Adrenal gland (tissue), 12 donors: ENCODE measurements around the gene FCMR. TPM values are rescaled to one million over a fixed set of nuclear protein-coding genes. Genes with fewer than 3 reads are reported as not detected.

Experiments used
- DNase-seq, 7 donors: peaks; one replicate each; pipeline ENCODE4 v3.0.0-alpha.2; 2019 to 2020
- H3K27ac ChIP-seq, 5 donors: fragments of 200-600 bp; sonication (generic) in 4 of 5; 1 replicate in 3 of 5; 2 replicates in 2 of 5; pipeline versions ENCODE4 v1.5.1 to v1.8.0; 2016 to 2020; ENCODE audit warnings: mild to moderate bottlenecking in 1 of 5
- H3K27me3 ChIP-seq: fragments of 200-600 bp; 2 replicates; pipeline ENCODE4 v1.8.0; 2021
- H3K36me3 ChIP-seq, 2 donors: fragments of 200-600 bp; replicated peaks in 1 of 2; 1 replicate in 1 of 2; 2 replicates in 1 of 2; pipeline versions ENCODE4 v1.5.1 to v1.8.0; 2018 to 2022
- H3K4me1 ChIP-seq, 2 donors: fragments of 200-600 bp; replicated peaks in 1 of 2; 1 replicate in 1 of 2; 2 replicates in 1 of 2; pipeline versions ENCODE4 v1.5.1 to v1.8.0; 2018 to 2021
- H3K4me3 ChIP-seq, 4 donors: fragments of 200-600 bp; sonication (generic) in 3 of 4; one replicate each; pipeline ENCODE4 v1.5.1; 2016 to 2018
- H3K9me3 ChIP-seq, 3 donors: fragments of 200-600 bp; sonication (generic) in 1 of 3; replicated peaks in 1 of 3; 1 replicate in 2 of 3; 2 replicates in 1 of 3; pipeline versions ENCODE4 v1.5.1 to v1.8.0; 2016 to 2021
- POLR2A ChIP-seq, 2 donors: fragments of 450-650 bp; IDR thresholded peaks; one replicate each; pipeline ENCODE4 v1.6.1; 2017; ENCODE audit warnings: antibody characterized with exemption in 2 of 2, mild to moderate bottlenecking in 2 of 2, moderate library complexity in 1 of 2
- WGBS, 4 donors: extraction: QIAGEN DNeasy Blood & Tissue Kit in 2 of 4; methylation state at CpG; one replicate each; pipeline versions ENCODE4 v1.1.5 to v1.1.7; 2013 to 2017; 5-methylcytosine and 5-hydroxymethylcytosine counted together
- intact Hi-C, 2 donors: fragments of 100-400 bp; cut with DNase I; formaldehyde crosslinking; loops; one replicate each; pipeline versions ENCODE4 v1.14.1 to v1.15.0; 2022 to 2023
- polyA plus RNA-seq, 3 donors: library from polyadenylated mRNA; stranded (reverse); fragments of 200-250 nt in 2 of 3; fragments of 350-450 nt in 1 of 3; fragmentation: Illumina TruSeq in 1 of 3; extraction: RNeasy Lipid Tissue Mini Kit (QIAGEN cat#74804) in 1 of 3; gene quantifications; one replicate each; pipeline ENCODE4 v1.2.3, GENCODE V29; 2013 to 2014
- total RNA-seq, 9 donors: library from RNA; depleted of rRNA in 4 of 9; stranded (reverse); fragments of >200 nt in 4 of 9; fragments of 120-200 nt in 1 of 9; fragmentation: NEBNext Ultra II Directional in 1 of 9; extraction: Animal tissue kit (Norgen Biotek cat#: 25700) in 1 of 9; gene quantifications; one replicate each; pipeline versions ENCODE4 v1.1.0 to v1.2.4, GENCODE V29; 2013 to 2023
- TF ChIP-seq, protein P1 (sequence below), 6 experiments: fragments of 450-650 bp in 4 of 6; fragments of 200-600 bp in 2 of 6; sonication (generic) in 1 of 6; IDR thresholded peaks; 1 replicate in 5 of 6; 2 replicates in 1 of 6; pipeline versions ENCODE4 v1.5.1 to v1.8.0; 2016 to 2021; ENCODE audit warnings: antibody characterized with exemption in 6 of 6, mild to moderate bottlenecking in 2 of 6, moderate library complexity in 1 of 6
- donor health status: healthy with polysubstance abuse.
- donor health status: Bipolar disorder and iron deficiency.
- donor health status: DM: yes; HTN: yes; CAD: no.
- donor health status: DM: no; HTN: no; CAD: no.
- donor health status: DM: no; HTN: no; CAD: no.
- donor health status: DM: yes; HTN: yes; CAD: no.

FCMR gene
- total and polyA plus RNA-seq, 12 donors = 0.27 to 3.0 (median 1.2) TPM; not detected in 1

GRCh38 chr1:206949641-206950040 is 27.9 kb upstream of the FCMR start:
- no peak overlapping the region for H3K27ac ChIP-seq
- no peaks in the 10 kb centered on the region for H3K36me3 ChIP-seq
- no peak for DNase-seq
- no peaks in the 10 kb centered on the region for H3K9me3 ChIP-seq
- no peak for TF ChIP-seq POLR2A (IDR thresholded peaks at IDR 0.05)
- TF ChIP-seq, protein P1, sequence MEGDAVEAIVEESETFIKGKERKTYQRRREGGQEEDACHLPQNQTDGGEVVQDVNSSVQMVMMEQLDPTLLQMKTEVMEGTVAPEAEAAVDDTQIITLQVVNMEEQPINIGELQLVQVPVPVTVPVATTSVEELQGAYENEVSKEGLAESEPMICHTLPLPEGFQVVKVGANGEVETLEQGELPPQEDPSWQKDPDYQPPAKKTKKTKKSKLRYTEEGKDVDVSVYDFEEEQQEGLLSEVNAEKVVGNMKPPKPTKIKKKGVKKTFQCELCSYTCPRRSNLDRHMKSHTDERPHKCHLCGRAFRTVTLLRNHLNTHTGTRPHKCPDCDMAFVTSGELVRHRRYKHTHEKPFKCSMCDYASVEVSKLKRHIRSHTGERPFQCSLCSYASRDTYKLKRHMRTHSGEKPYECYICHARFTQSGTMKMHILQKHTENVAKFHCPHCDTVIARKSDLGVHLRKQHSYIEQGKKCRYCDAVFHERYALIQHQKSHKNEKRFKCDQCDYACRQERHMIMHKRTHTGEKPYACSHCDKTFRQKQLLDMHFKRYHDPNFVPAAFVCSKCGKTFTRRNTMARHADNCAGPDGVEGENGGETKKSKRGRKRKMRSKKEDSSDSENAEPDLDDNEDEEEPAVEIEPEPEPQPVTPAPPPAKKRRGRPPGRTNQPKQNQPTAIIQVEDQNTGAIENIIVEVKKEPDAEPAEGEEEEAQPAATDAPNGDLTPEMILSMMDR (IDR thresholded peaks at IDR 0.05) = no peak
- 86 to 91% (median 88%) methylated on average over 5 of the region's 5 CpGs for WGBS, 4 donors
- intact Hi-C loops = no loop called here
- no peaks in the 10 kb centered on the region for H3K4me1 ChIP-seq
- H3K4me3 ChIP-seq = no peak overlapping the region
- H3K27me3 ChIP-seq = no peaks in the 10 kb centered on the region

GRCh38 chr1:206949208-206949607 is 27.5 kb upstream of the FCMR start:
- intact Hi-C loops = no loop called here
- no peak overlapping the region for H3K27ac ChIP-seq
- TF ChIP-seq POLR2A (IDR thresholded peaks at IDR 0.05) = no peak
- TF ChIP-seq, protein P1 (IDR thresholded peaks at IDR 0.05) = no peak
- DNase-seq = peak in 1 of 7 donors; percentile 11
- H3K4me3 ChIP-seq = no peak overlapping the region
- 71 to 83% (median 76%) methylated on average over 4 of the region's 4 CpGs for WGBS, 4 donors
- no peaks in the 10 kb centered on the region for H3K4me1 ChIP-seq
- no peaks in the 10 kb centered on the region for H3K9me3 ChIP-seq
- no peaks in the 10 kb centered on the region for H3K27me3 ChIP-seq
- no peaks in the 10 kb centered on the region for H3K36me3 ChIP-seq

GRCh38 chr1:206947255-206947654 is 25.5 kb upstream of the FCMR start:
- intact Hi-C loops = no loop called here
- Histone ChIP-seq H3K9me3 (no peaks in the 10 kb centered on the region), H3K27ac (no peak overlapping the region), H3K4me1 (no peaks in the 10 kb centered on the region), H3K36me3 (no peaks in the 10 kb centered on the region), H3K27me3 (no peaks in the 10 kb centered on the region), H3K4me3 (no peak overlapping the region)
- 79 to 89% (median 84%) methylated on average over 1 to 3 of the region's 3 CpGs for WGBS, 4 donors
- TF ChIP-seq POLR2A (IDR thresholded peaks at IDR 0.05) = no peak
- TF ChIP-seq, protein P1 (IDR thresholded peaks at IDR 0.05) = no peak
- no peak for DNase-seq

DNA sequence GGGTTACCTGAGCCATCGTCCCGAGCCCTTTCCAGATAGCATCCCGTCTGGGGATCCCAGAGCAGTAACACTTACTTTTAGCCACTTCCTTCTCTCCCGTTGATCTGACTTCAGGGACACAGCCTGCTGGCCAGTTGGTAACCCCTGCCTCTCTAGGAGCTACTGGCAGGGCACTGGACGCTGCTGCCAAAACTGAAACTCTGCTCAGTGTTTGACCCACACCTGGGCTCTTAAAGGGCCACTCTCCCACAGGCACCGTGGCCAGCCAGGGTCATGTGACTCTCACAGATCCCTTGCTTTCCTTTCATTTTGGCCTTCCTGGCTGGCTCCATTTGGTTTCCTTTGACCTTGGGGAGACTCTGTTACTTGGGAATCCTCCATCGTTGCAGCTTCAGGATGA is 24.5 kb upstream of the FCMR start, which contains the start of gene PIGR:
TSS of gene PIGR (minus strand) at position 206 of the 400 bp plus-strand sequence. CDS start 5,935 bp downstream, outside the sequence.
- Histone ChIP-seq H3K27ac (no peak within 1 kb of the TSS), H3K27me3 (no peaks in the 10 kb centered on the region), H3K4me3 (no peak within 1 kb of the TSS), H3K36me3 (no peaks in the 10 kb centered on the region), H3K4me1 (no peaks in the 10 kb centered on the region), H3K9me3 (no peaks in the 10 kb centered on the region)
- 40 to 61% (median 51%) methylated on average over 7 of the region's 7 CpGs for WGBS, 4 donors
- DNase-seq = no peak
- intact Hi-C loops = no loop called here
- TF ChIP-seq, protein P1 (IDR thresholded peaks at IDR 0.05) = no peak
- TF ChIP-seq POLR2A (IDR thresholded peaks at IDR 0.05) = no peak
